Body of pancreas (tissue), 4 donors: ENCODE data around the gene MAML3.

Source experiments
- POLR2A ChIP-seq, 3 donors: fragments of 450-650 bp; IDR thresholded peaks; one replicate each; pipeline ENCODE4 v1.6.1; 2016; ENCODE audit warnings: antibody characterized with exemption in 3 of 3, mild to moderate bottlenecking in 2 of 3
- TF ChIP-seq, protein P1 (sequence below), 7 experiments: fragments of 450-650 bp in 4 of 7; fragments of 200-600 bp in 3 of 7; sonication (generic) in 3 of 7; IDR thresholded peaks; one replicate each; pipeline ENCODE4 v1.5.1; 2016 to 2019; ENCODE audit warnings: antibody characterized with exemption in 7 of 7

DNA sequence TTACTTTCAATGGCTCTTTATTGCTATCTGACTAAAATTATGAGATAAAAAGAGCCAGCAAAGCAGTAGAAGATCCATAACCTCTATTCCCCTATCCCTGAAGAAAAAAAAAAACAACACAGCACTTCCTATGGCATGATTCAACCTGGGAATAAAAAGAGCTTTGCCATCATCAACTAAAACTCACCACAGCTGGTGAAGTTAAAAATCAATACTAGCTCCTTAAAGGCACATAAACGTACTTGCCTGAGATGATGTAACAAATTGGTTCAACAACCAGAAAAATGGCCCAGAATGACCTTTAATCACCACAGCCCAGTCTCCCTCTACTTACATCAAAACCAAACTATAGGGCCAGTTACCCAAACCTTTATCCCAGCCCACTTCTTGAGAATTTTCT is 153.8 kb downstream of the MAML3 start:
- TF ChIP-seq, protein P1, sequence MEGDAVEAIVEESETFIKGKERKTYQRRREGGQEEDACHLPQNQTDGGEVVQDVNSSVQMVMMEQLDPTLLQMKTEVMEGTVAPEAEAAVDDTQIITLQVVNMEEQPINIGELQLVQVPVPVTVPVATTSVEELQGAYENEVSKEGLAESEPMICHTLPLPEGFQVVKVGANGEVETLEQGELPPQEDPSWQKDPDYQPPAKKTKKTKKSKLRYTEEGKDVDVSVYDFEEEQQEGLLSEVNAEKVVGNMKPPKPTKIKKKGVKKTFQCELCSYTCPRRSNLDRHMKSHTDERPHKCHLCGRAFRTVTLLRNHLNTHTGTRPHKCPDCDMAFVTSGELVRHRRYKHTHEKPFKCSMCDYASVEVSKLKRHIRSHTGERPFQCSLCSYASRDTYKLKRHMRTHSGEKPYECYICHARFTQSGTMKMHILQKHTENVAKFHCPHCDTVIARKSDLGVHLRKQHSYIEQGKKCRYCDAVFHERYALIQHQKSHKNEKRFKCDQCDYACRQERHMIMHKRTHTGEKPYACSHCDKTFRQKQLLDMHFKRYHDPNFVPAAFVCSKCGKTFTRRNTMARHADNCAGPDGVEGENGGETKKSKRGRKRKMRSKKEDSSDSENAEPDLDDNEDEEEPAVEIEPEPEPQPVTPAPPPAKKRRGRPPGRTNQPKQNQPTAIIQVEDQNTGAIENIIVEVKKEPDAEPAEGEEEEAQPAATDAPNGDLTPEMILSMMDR (IDR thresholded peaks at IDR 0.05): no peak
- no peak for TF ChIP-seq POLR2A (IDR thresholded peaks at IDR 0.05)
